GM19099 (cell line): ENCODE measurements around the gene RASSF3.

ENCODE experiments used
- POLR2A ChIP-seq: IDR thresholded peaks from 3 replicates; pipeline ENCODE4 v1.6.1; 2011; ENCODE audit warnings: low read depth; ENCODE audit not compliant: insufficient read length; ENCODE audit errors: extremely low read depth

The RASSF3 gene

DNA sequence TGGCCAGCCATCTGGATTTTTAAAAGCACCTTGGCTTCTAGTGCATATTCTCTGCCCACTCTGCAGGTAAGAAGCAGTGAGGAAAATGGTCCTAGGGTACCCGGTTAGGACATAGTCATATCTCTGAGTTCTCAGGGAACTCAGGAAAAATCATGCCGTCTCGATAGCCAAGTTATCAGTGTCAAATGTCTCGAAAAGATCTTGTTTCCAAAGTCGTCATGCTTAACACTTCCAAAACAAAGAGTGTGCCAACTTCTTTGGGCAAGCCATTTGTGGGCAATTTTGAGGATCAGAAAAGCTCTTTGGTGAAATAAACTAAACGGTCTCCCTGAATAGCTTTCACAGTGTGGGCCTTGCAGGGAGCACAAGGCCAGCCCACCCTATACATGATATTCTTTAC is 39.2 kb downstream of the RASSF3 start:
- TF ChIP-seq POLR2A: no peak

DNA sequence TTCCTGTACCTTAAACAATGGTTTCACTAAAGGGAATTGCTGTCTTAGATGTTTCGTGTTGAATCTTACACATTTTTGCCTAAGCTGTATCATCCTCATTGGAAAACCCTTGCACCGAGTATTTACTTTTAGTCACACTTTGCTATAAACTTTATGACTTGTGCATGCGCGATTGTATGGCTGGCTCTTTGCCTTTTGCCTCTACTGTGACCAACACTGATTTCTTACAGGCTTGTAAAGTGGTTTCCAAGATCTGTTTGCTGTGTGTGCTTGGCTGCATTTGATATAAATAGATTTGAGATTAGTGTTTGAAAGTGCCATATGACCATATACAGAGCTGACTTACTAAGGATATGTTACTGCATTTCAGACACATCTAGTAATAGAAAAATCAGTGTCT is 40.5 kb downstream of the RASSF3 start:
- no peak for TF ChIP-seq POLR2A

DNA sequence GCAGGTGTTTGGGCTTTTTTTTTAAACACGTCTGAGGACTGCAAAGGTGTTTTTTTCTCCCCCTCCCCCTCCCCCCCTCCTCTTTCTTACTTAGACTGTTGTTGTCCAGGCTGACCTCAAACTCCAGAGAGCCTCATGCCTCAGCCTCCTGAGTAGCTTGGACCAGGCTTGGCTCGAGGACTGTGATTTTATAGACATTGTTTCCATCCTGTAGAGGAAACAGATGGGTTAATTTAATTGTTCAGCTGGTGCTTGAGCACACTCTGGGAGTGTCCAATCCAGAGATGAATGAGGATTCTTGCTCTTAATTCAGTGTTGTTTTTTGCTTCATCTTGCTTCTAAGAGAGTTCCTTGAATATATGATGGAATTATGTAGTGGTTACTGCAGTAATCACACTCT is 42.1 kb downstream of the RASSF3 start:
- TF ChIP-seq POLR2A: no peak

DNA sequence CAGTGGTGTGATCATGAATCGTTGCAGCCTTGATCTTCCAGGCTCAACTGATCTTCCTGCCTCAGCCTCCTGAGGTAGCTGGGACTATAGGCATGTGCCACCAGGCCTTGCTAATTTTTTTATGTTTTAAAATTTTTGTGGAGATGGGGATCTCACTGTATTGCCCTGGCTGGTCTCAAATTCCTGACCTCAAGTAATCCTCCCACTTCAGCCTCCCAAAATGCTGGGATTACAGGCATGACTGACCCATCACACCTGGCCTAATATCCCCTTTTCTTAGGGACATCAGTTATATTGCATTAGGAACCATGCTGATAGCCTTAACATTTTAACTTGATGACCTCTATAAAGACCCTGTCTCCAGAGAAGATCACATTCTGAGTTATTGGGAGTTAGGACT is 42.8 kb downstream of the RASSF3 start:
- no peak for TF ChIP-seq POLR2A

DNA sequence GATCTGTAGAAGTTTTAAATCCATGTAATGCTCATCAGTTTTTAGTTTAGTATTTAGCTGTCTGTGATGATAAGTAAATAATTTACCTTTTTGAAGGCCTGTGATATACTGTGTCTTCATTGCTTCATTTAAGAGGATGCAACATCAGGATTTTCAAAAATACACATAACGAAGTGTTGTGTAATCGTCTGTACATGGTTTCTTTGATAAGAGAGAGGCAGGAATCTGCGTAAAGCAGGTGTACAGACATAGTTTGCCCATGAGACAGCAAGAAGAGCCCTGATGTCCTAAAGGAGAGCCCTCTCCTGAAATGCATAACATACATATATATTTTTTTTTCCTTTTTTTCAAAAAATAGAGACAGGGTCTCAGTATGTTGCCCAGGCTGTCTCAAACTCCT is 44.8 kb downstream of the RASSF3 start:
- no peak for TF ChIP-seq POLR2A

DNA sequence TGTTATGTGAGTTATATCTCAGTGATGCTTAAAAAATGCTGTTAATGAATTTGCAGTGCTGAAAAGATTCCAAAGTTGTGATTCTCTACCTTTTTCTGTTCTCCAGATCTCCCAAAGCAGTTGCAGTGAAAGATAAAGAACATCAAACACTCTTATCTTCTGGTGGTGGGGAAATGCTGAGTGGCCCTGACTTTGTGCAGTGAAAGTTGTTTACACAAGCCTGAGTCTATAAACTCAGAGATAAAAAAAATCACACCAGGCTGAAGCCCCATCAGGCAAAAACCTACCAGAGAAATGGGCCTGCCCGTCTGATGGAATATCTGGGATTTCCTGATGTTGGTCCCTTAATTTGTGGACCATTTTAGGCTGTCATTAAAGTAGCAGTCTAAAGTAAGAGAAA is 46.1 kb downstream of the RASSF3 start:
- TF ChIP-seq POLR2A: no peak

DNA sequence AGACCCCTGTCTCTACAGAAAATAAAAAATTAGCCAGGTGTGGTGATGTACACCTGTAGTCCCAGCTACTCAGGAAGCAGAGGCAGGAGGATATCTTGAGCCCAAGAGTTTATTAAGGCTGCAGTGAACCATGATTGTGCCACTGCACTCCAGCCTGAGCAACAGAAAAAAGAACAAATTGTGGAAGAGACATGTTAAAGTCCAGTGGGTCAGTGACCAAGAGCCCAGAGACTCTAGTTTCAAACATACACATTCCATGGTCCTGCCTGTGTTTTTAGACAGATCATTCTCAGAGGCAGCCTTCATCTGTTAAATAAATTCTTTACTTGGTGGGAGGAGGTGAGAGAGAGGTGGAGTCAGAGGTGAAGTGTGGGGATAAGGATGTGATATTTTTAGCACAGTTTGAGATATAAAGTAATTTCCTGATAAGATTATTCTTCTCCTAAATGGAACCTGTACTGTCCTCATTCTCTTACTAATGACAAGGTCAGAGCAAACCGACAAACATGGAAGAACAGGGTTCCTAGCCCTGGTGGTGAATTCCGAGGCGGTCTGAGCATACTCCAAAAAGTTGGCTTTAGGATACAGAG is 48.7 kb downstream of the RASSF3 start:
- TF ChIP-seq POLR2A: no peak

DNA sequence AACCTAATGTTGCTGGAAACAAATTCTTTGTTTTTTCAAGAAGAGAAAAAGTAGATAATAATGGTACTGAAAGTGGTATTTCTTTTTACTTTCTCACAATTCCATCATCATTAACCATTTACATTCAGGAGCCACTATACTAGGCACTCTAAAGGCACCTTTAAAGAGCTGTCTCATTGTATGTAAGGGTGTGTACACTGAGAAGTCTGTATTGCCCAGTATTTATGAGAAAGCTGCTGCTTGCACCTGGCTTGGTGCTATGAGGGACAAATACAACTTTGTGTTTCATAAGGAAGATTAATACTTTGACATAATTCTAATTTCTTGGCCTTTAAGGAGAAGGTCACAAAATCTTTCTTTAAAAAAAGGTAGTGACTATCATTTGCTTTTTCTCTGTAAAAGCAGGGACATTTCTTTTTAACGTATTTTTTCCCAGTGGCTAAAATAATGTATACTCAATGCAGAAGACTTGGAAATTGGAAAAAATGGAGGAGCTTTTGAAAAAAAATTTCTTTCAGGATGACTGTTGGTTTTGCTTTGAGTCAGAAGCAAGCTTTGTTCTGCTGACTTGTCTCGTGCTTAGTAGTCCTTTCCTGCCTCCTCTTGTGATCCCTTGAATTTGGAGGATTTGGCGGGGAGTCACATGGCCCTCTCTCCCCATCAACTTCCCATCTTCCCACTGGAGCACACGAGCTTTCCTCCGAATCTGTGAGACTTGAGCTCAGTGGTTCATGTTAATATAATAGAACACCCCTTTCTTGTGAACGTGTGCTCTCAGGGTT is 50.1 kb downstream of the RASSF3 start:
- TF ChIP-seq POLR2A: no peak

DNA sequence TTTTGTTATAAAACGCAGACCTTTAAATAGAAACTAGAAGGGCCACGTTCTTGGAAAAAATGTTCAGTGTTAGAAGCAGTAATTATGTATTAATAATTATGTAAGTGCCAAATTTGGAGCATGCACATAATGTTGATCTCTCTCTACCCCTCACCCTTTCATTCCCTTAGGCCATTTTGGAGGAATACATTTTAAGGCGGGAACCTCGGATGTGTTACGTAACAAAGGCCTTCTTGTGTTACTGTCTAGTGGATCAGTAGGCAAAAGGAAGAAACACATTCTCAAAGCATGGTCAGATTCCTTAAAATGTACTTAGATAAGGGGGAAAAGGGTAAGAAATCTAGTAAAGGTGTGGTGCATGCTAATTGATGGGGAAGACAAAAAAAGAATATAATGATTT is 52.7 kb downstream of the RASSF3 start:
- TF ChIP-seq POLR2A: no peak

DNA sequence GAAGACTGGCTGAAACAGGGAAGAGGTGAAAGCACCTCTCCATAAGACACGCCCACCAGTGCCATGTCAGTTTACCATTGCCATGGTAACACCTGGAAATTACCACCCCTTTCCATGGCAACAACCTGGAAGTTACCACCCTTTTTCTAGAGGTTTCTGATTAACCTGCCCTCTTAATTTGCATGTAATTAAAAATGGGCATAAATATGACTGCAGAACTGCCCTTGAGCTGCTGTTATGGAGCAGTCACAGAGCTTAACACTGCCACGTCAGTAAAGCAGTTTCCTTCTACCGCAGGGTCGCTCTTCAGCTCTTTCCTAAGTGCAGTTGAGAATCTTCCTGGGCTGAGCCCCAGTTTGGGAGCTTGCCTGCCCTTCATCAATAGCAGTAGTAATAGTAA is 55.2 kb downstream of the RASSF3 start:
- TF ChIP-seq POLR2A: peak; percentile 90

DNA sequence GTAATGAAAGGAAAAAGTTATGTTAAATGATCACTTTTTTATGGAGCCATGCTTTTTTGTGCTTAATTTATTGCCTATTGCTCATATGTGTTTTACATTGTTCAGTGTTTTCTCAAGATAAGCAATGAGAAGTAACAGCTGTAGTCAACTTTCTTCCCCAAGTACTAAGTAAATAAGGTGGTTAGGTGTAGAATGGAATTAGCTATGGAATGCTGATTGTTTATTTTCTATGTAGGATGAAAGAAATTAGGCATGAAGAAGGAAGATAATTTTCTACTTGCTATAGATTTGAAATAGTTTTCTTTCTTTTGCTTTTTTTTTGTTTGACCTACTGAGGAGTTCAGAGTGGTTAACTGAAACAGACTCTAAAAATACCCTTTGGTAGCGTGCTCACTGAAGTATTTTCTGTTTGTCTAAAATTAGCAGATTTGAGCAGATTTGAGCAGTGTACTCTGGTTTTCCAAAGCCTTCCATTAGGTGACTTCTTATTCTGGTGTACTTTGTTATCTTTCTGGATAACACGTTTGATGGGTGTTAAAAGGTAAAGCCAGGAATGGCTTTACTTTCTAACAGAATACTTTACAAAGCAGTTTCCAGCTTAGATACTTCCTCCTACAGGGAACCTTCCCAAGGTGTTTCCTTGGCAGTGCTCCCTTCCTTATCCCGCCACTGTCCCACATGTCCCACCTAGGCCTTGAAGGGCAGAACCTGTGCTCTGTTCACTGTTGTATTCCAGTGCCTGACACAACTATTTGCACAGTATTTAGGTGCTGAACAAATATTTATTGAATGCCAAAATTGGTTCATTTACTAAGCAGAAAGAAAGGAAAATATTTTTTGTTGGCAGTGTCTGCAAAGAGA is 56.0 kb downstream of the RASSF3 start:
- no peak for TF ChIP-seq POLR2A

DNA sequence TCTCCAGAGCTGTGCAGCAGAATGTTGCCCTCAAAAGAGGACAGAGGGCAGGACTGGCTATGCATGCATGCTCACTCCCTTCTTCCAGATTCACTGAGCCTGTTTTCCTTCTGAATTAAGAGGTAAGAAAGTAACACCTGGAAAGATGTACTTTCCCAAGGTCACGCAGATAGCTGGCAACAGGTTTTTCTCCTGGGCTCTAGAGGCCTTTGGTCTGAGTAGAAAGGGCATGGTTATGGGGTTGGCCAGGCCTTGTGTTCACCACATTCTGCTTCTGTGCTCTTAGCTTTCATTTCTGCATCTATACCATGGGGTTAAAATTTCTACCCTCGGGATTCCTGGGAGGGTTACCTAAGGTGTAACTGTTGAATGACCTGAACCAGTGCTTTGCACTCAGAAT is 57.5 kb downstream of the RASSF3 start:
- TF ChIP-seq POLR2A: no peak

DNA sequence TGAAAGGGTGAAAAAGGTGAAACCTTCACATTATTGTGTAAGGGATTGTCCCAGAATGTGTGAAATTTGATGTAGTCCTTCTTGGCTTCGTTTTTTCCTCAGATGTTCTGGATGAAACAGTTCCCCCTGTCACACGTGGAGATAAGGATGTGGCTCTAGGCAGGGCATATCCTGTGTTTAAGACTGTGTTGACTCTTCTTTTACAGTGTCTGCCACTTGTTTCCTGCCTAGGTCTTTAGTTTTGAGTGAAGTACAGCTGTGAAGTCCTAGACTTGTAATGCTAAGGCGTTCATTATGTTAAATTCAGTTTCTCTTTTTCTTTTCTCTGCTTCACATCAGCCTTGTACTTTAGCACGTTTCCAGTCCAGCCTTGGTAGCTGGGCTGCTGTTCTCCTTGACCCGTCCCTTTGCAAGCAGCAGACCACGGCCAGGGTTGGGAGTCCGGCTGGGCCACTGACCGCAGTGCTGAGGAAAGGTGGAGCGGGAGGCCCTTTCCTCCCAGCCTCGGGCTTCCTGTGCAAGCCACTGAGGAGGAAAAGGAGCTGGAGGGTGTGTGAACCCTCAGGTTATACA is 59.1 kb downstream of the RASSF3 start:
- TF ChIP-seq POLR2A: no peak

DNA sequence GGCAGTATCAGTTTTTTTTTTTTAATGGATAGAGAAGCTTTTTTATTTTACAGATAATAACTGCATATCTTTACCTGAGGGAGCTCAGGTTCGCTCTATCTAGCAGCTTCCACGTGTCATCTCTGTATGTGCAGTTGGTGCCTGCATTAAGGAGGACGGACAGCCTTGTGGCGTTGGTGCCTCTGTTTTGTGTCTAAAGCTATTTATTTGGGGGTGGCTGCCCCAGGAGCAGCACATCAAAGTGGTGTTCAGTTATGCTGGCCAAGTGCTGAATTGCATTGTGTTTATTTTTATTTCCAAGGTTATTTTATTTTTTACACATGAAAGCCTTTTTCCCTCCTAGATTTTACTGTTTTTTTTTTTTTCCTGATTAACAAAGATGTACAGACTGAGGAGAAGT is 59.7 kb downstream of the RASSF3 start:
- TF ChIP-seq POLR2A: no peak

DNA sequence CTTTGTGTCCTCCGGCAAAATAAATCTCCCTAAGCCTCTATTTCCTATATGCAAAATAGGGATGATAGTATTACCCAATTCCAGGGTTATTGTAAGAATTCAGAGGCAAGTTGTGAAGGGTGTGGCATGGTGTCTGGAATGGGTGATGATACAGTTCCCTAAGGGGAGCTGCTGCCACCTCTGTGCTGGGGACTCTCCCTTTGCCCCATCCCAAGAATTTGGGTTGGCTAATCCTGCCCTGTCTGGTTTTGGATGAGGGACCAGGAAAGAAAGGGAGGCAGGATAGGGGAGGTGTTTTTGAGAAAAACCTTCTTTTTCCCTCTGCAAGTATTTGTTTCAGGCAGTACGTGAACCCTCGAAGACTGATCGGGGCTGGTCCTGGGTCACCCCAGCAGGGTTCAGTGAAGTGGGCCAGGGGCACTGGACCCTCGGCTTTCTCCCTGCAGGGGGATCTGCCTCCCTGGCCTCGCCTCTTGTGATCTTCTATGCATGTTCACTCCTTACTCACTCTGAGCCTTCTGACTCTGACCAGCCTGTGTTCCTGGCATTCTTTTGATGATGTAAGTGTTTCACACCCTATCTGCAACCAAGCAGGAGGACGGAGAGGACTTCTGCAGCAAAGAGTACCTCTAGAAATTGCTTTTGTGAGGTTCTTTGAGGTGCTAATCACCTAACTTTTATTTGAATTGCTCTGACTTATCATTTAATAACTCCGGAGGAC is 60.8 kb downstream of the RASSF3 start:
- no peak for TF ChIP-seq POLR2A
